ENCODE data around the gene GLIPR2. TPM values are rescaled to one million over a fixed set of nuclear protein-coding genes. Genes with fewer than 3 reads are reported as not detected.
"Not testable (repeated sequence)": the region's sequence is repeated elsewhere in the genome, so short reads cannot be mapped to it uniquely, and the experiment has no call there.

GLIPR2 gene, protein sequence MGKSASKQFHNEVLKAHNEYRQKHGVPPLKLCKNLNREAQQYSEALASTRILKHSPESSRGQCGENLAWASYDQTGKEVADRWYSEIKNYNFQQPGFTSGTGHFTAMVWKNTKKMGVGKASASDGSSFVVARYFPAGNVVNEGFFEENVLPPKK
- total RNA-seq = 10 to 100 TPM in 2 of 4 donors, 1 to 10 TPM in 2; 8.6 to 31.4 (median 11.6) TPM

DNA sequence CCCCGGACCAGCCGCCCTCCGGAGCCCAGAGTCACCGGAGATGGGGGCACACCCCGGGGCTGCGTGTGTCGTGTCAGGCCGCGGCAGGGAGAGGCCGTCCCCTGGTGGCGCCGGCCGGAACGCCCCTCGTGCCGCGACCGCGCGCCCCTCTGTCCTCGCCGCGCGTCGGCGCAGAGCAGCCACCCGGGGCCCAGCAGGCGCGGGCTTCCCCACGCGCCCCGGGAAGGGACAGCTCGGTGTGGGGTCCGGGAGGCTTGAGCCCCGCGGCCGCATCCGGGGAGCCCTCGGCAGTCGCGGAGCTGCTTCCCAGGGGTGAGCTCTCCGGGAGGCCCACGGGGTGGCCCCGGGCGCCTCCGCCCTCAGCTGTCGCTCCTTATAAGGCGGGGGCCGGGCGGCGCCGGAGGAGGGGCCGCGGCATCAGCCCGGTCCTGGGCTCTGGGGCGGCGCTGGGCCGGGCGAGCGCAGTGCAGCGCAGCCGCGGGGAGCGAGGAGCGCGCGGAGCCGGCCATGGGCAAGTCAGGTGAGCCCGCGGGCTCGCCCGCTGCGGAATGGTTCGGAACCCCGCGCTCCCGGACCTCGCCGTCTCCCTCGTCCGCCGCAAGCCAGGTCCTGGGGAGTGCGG lies at the start of gene GLIPR2:
GLIPR2 (plus strand) TSS at position 462 of the 622 bp plus-strand sequence; CDS start at position 508, 46 bp downstream.
- peak; percentile 82 to 92 (median 86) for DNase-seq
- peak within 1 kb of the TSS; percentile 78 to 91 (median 86) for H3K27ac ChIP-seq
- H3K4me1 ChIP-seq = peaks cover 0 to 41% (median 10%) of the 10 kb centered on the region in 4 donors
- H3K36me3 ChIP-seq = no peaks in the 10 kb centered on the region
- TF ChIP-seq, protein P1, sequence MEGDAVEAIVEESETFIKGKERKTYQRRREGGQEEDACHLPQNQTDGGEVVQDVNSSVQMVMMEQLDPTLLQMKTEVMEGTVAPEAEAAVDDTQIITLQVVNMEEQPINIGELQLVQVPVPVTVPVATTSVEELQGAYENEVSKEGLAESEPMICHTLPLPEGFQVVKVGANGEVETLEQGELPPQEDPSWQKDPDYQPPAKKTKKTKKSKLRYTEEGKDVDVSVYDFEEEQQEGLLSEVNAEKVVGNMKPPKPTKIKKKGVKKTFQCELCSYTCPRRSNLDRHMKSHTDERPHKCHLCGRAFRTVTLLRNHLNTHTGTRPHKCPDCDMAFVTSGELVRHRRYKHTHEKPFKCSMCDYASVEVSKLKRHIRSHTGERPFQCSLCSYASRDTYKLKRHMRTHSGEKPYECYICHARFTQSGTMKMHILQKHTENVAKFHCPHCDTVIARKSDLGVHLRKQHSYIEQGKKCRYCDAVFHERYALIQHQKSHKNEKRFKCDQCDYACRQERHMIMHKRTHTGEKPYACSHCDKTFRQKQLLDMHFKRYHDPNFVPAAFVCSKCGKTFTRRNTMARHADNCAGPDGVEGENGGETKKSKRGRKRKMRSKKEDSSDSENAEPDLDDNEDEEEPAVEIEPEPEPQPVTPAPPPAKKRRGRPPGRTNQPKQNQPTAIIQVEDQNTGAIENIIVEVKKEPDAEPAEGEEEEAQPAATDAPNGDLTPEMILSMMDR (IDR thresholded peaks at IDR 0.05) = peak in 5 of 6 experiments; percentile 14 to 36 (median 26)
- peak; percentile 55 to 60 for TF ChIP-seq POLR2A (IDR thresholded peaks at IDR 0.05)
- peak within 1 kb of the TSS; percentile 75 to 88 (median 85) for H3K4me3 ChIP-seq
- H3K9me3 ChIP-seq = no peaks in the 10 kb centered on the region
- H3K27me3 ChIP-seq = no peaks in the 10 kb centered on the region

DNA sequence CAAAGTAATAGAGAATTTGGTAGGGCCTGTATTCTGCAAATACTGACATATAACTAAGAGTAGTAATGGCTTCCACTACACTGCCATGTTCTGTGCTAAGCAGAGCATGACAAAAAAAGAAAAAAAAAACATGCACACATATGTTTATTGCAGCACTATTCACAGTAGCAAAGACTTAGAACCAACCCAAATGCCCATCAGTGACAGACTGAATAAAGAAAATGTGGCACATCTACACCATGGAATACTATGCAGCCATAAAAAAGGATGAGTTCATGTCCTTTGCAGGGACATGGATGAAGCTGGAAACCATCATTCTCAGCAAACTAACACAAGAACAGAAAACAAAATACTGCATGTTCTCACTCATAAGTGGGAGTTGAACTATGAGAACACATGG lies 49.5 kb upstream of the GLIPR2 start:
- not testable (repeated sequence) for H3K27ac ChIP-seq, DNase-seq, H3K4me1 ChIP-seq, H3K27me3 ChIP-seq, H3K4me3 ChIP-seq, H3K9me3 ChIP-seq, H3K36me3 ChIP-seq

DNA sequence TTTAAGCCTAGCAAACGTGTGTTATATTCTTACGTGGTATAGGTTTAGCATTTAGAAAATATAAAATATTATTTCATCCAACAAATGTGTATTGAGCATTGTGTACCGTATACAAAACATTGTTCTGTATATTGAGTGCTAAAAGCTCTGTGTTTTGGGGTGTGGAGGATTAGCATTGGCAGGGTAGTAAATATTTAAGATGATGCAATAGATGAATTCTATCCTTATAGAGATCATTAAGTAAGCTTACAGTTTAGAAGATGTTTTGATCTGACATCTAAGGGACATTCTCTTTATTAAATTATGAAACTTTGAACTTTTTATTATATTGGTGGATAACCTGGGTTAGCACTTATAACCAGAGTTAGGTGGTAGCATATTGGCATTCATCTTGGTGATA lies 48.5 kb upstream of the GLIPR2 start:
- Histone ChIP-seq H3K36me3 (no peaks in the 10 kb centered on the region), H3K4me3 (no peak overlapping the region), H3K4me1 (peaks cover 0 to 14% (median 0%) of the 10 kb centered on the region in 4 donors), H3K27ac (no peak overlapping the region), H3K9me3 (no peaks in the 10 kb centered on the region), H3K27me3 (no peaks in the 10 kb centered on the region)
- TF ChIP-seq POLR2A (IDR thresholded peaks at IDR 0.05) = no peak
- TF ChIP-seq, protein P1 (IDR thresholded peaks at IDR 0.05) = no peak
- no peak for DNase-seq

DNA sequence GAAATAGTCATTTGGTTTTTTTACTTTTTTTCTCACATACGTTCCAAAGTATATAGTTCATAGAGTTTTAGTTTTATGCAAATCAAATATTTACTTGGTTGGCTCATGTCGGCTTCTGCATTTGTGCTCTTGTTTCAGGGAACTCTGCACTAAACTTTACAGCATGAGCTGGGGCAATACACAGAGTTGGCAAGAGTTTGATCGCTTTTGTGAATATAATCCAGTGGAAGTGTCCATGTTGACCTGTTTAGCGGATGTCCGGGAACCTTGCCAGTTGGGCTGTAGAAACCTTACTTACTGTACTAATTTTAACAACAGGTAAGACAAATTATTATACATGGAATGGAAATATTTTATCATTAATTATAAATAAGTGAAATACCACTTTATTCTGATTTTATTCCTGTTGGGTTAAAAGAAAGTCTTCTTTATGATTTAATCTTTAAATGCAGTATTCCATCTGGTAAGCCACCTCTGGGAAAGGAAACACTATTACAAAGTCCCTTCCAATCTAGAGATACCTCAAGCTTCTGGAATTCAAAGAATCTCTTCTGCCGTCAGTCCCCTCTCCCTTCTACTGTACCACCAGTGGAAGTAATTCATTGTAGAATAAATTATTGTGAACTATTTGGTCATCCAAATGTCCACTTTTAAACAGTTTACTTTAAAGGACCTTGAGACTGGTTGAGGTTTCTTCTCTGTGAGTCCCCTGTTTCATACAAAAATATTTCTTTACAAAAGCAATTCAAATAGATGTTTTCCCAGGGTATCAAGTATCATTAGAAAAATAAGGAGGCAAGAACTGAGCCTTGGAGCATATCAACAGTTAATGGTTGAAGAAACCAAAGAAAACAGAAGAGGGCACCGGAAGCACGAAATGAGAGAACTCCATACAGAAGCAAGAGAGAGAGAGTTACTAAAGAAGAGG lies 45.2 kb upstream of the GLIPR2 start:
- no peak overlapping the region for H3K27ac ChIP-seq

DNA sequence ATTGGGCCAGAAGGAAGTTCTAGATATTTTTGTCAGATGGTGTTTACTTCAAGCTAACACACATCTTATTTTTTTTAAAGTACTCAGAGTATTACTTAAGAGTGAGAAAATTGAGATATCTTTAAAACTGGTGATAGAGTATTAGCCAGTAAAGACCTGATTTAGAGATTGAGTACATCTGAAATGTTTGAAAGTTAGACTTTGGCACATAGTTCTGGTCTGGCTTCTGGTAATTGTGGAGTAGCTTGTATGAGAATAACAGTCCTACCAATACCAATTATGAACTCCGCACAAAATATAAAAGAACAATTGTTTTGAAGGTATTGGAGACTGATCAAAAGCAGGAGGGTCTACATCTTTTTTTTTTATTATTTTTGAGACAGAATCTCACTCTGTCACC lies 44.5 kb upstream of the GLIPR2 start:
- Histone ChIP-seq H3K27me3 (no peaks in the 10 kb centered on the region), H3K4me1 (peaks cover 0 to 15% (median 0%) of the 10 kb centered on the region in 4 donors), H3K4me3 (no peak overlapping the region), H3K36me3 (no peaks in the 10 kb centered on the region), H3K9me3 (no peaks in the 10 kb centered on the region), H3K27ac (peak overlapping the region in 3 of 4 donors; percentile 8 to 63 (median 13))
- DNase-seq = no peak
- TF ChIP-seq, protein P1 (IDR thresholded peaks at IDR 0.05) = no peak
- no peak for TF ChIP-seq POLR2A (IDR thresholded peaks at IDR 0.05)

More for the DNA sequence above, 45.2 kb upstream of the GLIPR2 start:
- no peaks in the 10 kb centered on the region for H3K27me3 ChIP-seq
- DNase-seq = no peak
- H3K4me1 ChIP-seq = peaks cover 0 to 15% (median 0%) of the 10 kb centered on the region in 4 donors
- no peak overlapping the region for H3K4me3 ChIP-seq
- H3K36me3 ChIP-seq = no peaks in the 10 kb centered on the region
- H3K9me3 ChIP-seq = no peaks in the 10 kb centered on the region
- TF ChIP-seq POLR2A (IDR thresholded peaks at IDR 0.05) = no peak
- TF ChIP-seq, protein P1 (IDR thresholded peaks at IDR 0.05) = peak in 1 of 6 experiments; percentile 6
